RWPE2 (cell line): Measurements from ENCODE around the gene SYT9.

ENCODE experiments used
- ATAC-seq: fragments of 200-7000 bp; cut with Tn5 transposase; 3 replicates; pipeline ENCODE4 v1.9.1; 2021; ENCODE audit warnings: low read depth
- DNase-seq: peaks from one replicate; pipeline ENCODE4 v3.0.0-alpha.2; 2020; ENCODE audit warnings: low spot score
- H3K27ac ChIP-seq: fragments of 450-650 bp; 2 replicates; pipeline ENCODE4 v1.5.1; 2017; ENCODE audit warnings: mild to moderate bottlenecking; ENCODE audit not compliant: poor library complexity, severe bottlenecking
- H3K27me3 ChIP-seq: fragments of 250-450 bp; sonication (Bioruptor Pico); 2 replicates; pipeline ENCODE4 v1.5.1; 2021; ENCODE audit warnings: mild to moderate bottlenecking, moderate library complexity; ENCODE audit not compliant: insufficient read depth, poor library complexity, severe bottlenecking
- H3K36me3 ChIP-seq: fragments of 250-450 bp; sonication (Bioruptor Pico); 2 replicates; pipeline ENCODE4 v1.5.1; 2020; ENCODE audit warnings: low read depth, mild to moderate bottlenecking, moderate library complexity
- H3K4me1 ChIP-seq: fragments of 250-450 bp; sonication (Bioruptor Pico); 2 replicates; pipeline ENCODE4 v1.5.1; 2021; ENCODE audit warnings: mild to moderate bottlenecking, moderate library complexity; ENCODE audit not compliant: insufficient read depth, poor library complexity, severe bottlenecking
- H3K4me3 ChIP-seq: fragments of 250-450 bp; sonication (Bioruptor Pico); 2 replicates; pipeline ENCODE4 v1.5.1; 2021; ENCODE audit warnings: mild to moderate bottlenecking, moderate library complexity; ENCODE audit not compliant: severe bottlenecking
- H3K9me3 ChIP-seq: fragments of 250-450 bp; sonication (Bioruptor Pico); 2 replicates; pipeline ENCODE4 v1.5.1; 2021; ENCODE audit warnings: mild to moderate bottlenecking, moderate library complexity; ENCODE audit not compliant: severe bottlenecking
- CTCF ChIP-seq: fragments of 450-650 bp; IDR thresholded peaks from one replicate; pipeline ENCODE4 v1.5.1; 2017; ENCODE audit warnings: mild to moderate bottlenecking, moderate library complexity; ENCODE audit not compliant: poor library complexity, severe bottlenecking

The SYT9 gene

GRCh38 chr11:7220636-7221035 lies 31.1 kb upstream of the SYT9 start:
- no peak for DNase-seq
- H3K36me3 ChIP-seq: no peaks in the 10 kb centered on the region
- peaks cover 9% of the 10 kb centered on the region for H3K27me3 ChIP-seq
- no peaks in the 10 kb centered on the region for H3K9me3 ChIP-seq
- no peak for ATAC-seq
- no peak overlapping the region for H3K27ac ChIP-seq
- TF ChIP-seq CTCF: no peak
- no peak overlapping the region for H3K4me3 ChIP-seq
- H3K4me1 ChIP-seq: no peaks in the 10 kb centered on the region

GRCh38 chr11:7222619-7223018 lies 29.1 kb upstream of the SYT9 start:
- ATAC-seq: no peak
- DNase-seq: no peak
- H3K4me3 ChIP-seq: no peak overlapping the region
- no peaks in the 10 kb centered on the region for H3K9me3 ChIP-seq
- no peak for TF ChIP-seq CTCF
- H3K27me3 ChIP-seq: peaks cover 9% of the 10 kb centered on the region
- no peaks in the 10 kb centered on the region for H3K36me3 ChIP-seq
- no peak overlapping the region for H3K27ac ChIP-seq
- no peaks in the 10 kb centered on the region for H3K4me1 ChIP-seq

- DNase-seq (no peak), ATAC-seq (no peak)
- TF ChIP-seq CTCF: no peak
- Histone ChIP-seq H3K9me3 (no peaks in the 10 kb centered on the region), H3K4me3 (no peak overlapping the region), H3K4me1 (no peaks in the 10 kb centered on the region), H3K27me3 (peaks cover 16% of the 10 kb centered on the region), H3K27ac (no peak overlapping the region), H3K36me3 (no peaks in the 10 kb centered on the region)
Measured at GRCh38 chr11:7239877-7240276, 11.8 kb upstream of the SYT9 start.

GRCh38 chr11:7245341-7245740 lies 6.4 kb upstream of the SYT9 start:
- H3K9me3 ChIP-seq: no peaks in the 10 kb centered on the region
- H3K4me3 ChIP-seq: no peak overlapping the region
- no peak; the same call in 2 of the 3 replicates for ATAC-seq
- H3K4me1 ChIP-seq: peaks cover 7% of the 10 kb centered on the region
- no peaks in the 10 kb centered on the region for H3K36me3 ChIP-seq
- H3K27ac ChIP-seq: no peak overlapping the region
- no peak for TF ChIP-seq CTCF
- DNase-seq: no peak
- peaks cover 5% of the 10 kb centered on the region for H3K27me3 ChIP-seq

- TF ChIP-seq CTCF: no peak
- ATAC-seq (peak; percentile 87), DNase-seq (no peak)
- H3K9me3 ChIP-seq: no peaks in the 10 kb centered on the region
- no peak overlapping the region for H3K27ac ChIP-seq
- H3K4me1 ChIP-seq: peaks cover 7% of the 10 kb centered on the region
- no peak overlapping the region for H3K4me3 ChIP-seq
- H3K36me3 ChIP-seq: no peaks in the 10 kb centered on the region
- H3K27me3 ChIP-seq: peaks cover 8% of the 10 kb centered on the region
Measured at GRCh38 chr11:7246179-7246578, 5.5 kb upstream of the SYT9 start.
